ENCODE measurements around the gene TCERG1L. TPM values are rescaled to one million over a fixed set of nuclear protein-coding genes. Genes with fewer than 3 reads are reported as not detected.

The TCERG1L gene
- total and polyA plus RNA-seq, 2 experiments from 2014 or later, result 0.47 to 0.73 TPM

GRCh38 chr10:131111007-131111406 lies 200.5 kb downstream of the TCERG1L start:
- no peaks in the 10 kb centered on the region for H3K9me2 ChIP-seq (replicated peaks; ENCODE audit: insufficient read depth)
- no peak for TF ChIP-seq EZH2 (IDR thresholded peaks at IDR 0.05; ENCODE audit: borderline replicate concordance)
- no peak for TF ChIP-seq EZH2phosphoT487 (IDR thresholded peaks at IDR 0.05; ENCODE audit: low read depth, severe bottlenecking, unreplicated experiment)
- TF ChIP-seq CTCF (IDR thresholded peaks at IDR 0.05; ENCODE audit: poor library complexity), result no peak
- no peaks in the 10 kb centered on the region for H3K9me3 ChIP-seq (ENCODE audit: low read depth)
- H3K4me1 ChIP-seq (ENCODE audit: insufficient read depth), result no peaks in the 10 kb centered on the region
- DNase-seq (ENCODE audit: low spot score), result no peak
- 90% methylated on average over 12 of the region's 13 CpGs for WGBS (ENCODE audit: low lambda C conversion rate, missing lambda C conversion rate)
- H3K79me2 ChIP-seq, result no peaks in the 10 kb centered on the region
- H2AFZ ChIP-seq, result no peak overlapping the region
- no peaks in the 10 kb centered on the region for H4K20me1 ChIP-seq (ENCODE audit: insufficient read depth, poor library complexity, severe bottlenecking)
- H3K27ac ChIP-seq, result no peak overlapping the region
- no peak overlapping the region for H3K4me3 ChIP-seq
- H3K36me3 ChIP-seq (replicated peaks; ENCODE audit: insufficient read depth, low read depth), result no peaks in the 10 kb centered on the region
- no peaks in the 10 kb centered on the region for H3K27me3 ChIP-seq
- no peak overlapping the region for H3K4me2 ChIP-seq

GRCh38 chr10:131110241-131110783 lies 201.2 kb downstream of the TCERG1L start:
- no peak for DNase-seq (ENCODE audit: low spot score)
- H3K9me3 ChIP-seq (ENCODE audit: low read depth), result no peaks in the 10 kb centered on the region
- H3K4me2 ChIP-seq, result no peak overlapping the region
- no peak overlapping the region for H3K4me3 ChIP-seq
- WGBS (ENCODE audit: low lambda C conversion rate, missing lambda C conversion rate), result 89% methylated on average over 11 of the region's 11 CpGs
- no peak overlapping the region for H2AFZ ChIP-seq
- TF ChIP-seq CTCF (IDR thresholded peaks at IDR 0.05; ENCODE audit: poor library complexity), result no peak
- TF ChIP-seq EZH2 (IDR thresholded peaks at IDR 0.05; ENCODE audit: borderline replicate concordance), result no peak
- TF ChIP-seq EZH2phosphoT487 (IDR thresholded peaks at IDR 0.05; ENCODE audit: low read depth, severe bottlenecking, unreplicated experiment), result no peak
- no peaks in the 10 kb centered on the region for H3K27me3 ChIP-seq
- no peaks in the 10 kb centered on the region for H4K20me1 ChIP-seq (ENCODE audit: insufficient read depth, poor library complexity, severe bottlenecking)
- no peaks in the 10 kb centered on the region for H3K4me1 ChIP-seq (ENCODE audit: insufficient read depth)
- no peaks in the 10 kb centered on the region for H3K36me3 ChIP-seq (replicated peaks; ENCODE audit: insufficient read depth, low read depth)
- H3K27ac ChIP-seq, result no peak overlapping the region
- no peaks in the 10 kb centered on the region for H3K79me2 ChIP-seq
- no peaks in the 10 kb centered on the region for H3K9me2 ChIP-seq (replicated peaks; ENCODE audit: insufficient read depth)

GRCh38 chr10:131109726-131110125 lies 201.8 kb downstream of the TCERG1L start:
- no peak for DNase-seq (ENCODE audit: low spot score)

More at GRCh38 chr10:131109726-131110125, 201.8 kb downstream of the TCERG1L start:
- H3K27ac ChIP-seq, result no peak overlapping the region
- H3K9me3 ChIP-seq (ENCODE audit: low read depth), result no peaks in the 10 kb centered on the region
- no peak overlapping the region for H3K4me3 ChIP-seq
- H2AFZ ChIP-seq, result no peak overlapping the region
- no peak overlapping the region for H3K4me2 ChIP-seq
- TF ChIP-seq EZH2phosphoT487 (IDR thresholded peaks at IDR 0.05; ENCODE audit: low read depth, severe bottlenecking, unreplicated experiment) (no peak), CTCF (IDR thresholded peaks at IDR 0.05; ENCODE audit: poor library complexity) (no peak), EZH2 (IDR thresholded peaks at IDR 0.05; ENCODE audit: borderline replicate concordance) (no peak)
- WGBS (ENCODE audit: low lambda C conversion rate, missing lambda C conversion rate), result 95% methylated on average over 15 of the region's 16 CpGs
- H3K36me3 ChIP-seq (replicated peaks; ENCODE audit: insufficient read depth, low read depth), result no peaks in the 10 kb centered on the region
- H3K9me2 ChIP-seq (replicated peaks; ENCODE audit: insufficient read depth), result no peaks in the 10 kb centered on the region
- H3K4me1 ChIP-seq (ENCODE audit: insufficient read depth), result no peaks in the 10 kb centered on the region
- no peaks in the 10 kb centered on the region for H4K20me1 ChIP-seq (ENCODE audit: insufficient read depth, poor library complexity, severe bottlenecking)
- H3K79me2 ChIP-seq, result no peaks in the 10 kb centered on the region
- no peaks in the 10 kb centered on the region for H3K27me3 ChIP-seq
